ENCODE measurements around the gene SPACA4.
"Not testable (repeated sequence)": the region's sequence is repeated elsewhere in the genome, so short reads cannot be mapped to it uniquely, and the experiment has no call there.

Gene SPACA4, protein sequence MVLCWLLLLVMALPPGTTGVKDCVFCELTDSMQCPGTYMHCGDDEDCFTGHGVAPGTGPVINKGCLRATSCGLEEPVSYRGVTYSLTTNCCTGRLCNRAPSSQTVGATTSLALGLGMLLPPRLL

GRCh38 chr19:48606463-48607358 lies at the start of gene SPACA4:
SPACA4 (plus strand) TSS chr19:48606742; CDS start chr19:48606979, 237 bp downstream.
- no peak for DNase-seq (ENCODE audit: low spot score)

- no peak for DNase-seq (ENCODE audit: low spot score)
These were observed 49.7 kb upstream of the SPACA4 start for GRCh38 chr19:48556825-48557224.

GRCh38 chr19:48558018-48558684 lies 48.4 kb upstream of the SPACA4 start:
- peak; percentile 92 for DNase-seq (ENCODE audit: low spot score)

GRCh38 chr19:48560095-48560530 lies 46.4 kb upstream of the SPACA4 start:
- DNase-seq (ENCODE audit: low spot score) = no peak

GRCh38 chr19:48561412-48561811 lies 45.1 kb upstream of the SPACA4 start:
- no peak for DNase-seq (ENCODE audit: low spot score)

- peak; percentile 54 for DNase-seq (ENCODE audit: low spot score)
These were observed 41.5 kb upstream of the SPACA4 start for GRCh38 chr19:48565090-48565489.

- DNase-seq (ENCODE audit: low spot score) = peak; percentile 94
These were observed 38.1 kb upstream of the SPACA4 start for GRCh38 chr19:48568345-48568886.

- no peak for DNase-seq (ENCODE audit: low spot score)
These were observed 36.7 kb upstream of the SPACA4 start for GRCh38 chr19:48569814-48570213.

GRCh38 chr19:48571378-48572162 lies 35.0 kb upstream of the SPACA4 start:
- no peak for DNase-seq (ENCODE audit: low spot score)

DNA sequence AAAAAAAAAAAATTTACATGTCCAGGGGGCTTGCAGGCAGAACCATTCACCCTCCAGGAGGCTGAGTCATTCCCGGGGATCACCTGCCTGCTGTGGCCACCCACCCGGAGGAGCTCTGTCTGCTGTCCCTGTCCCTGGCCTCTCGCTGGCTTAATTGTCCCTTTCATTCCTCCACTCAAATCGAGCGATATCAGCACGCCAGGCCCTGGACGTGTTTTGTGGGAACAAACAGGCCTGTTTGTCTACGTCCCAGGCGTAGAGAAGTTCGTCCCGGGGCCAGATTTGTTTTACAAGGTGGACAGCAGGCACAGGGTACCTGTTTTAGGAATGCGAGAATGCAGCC lies 33.4 kb upstream of the SPACA4 start:
- peak; percentile 34 for DNase-seq (ENCODE audit: low spot score)

GRCh38 chr19:48575931-48576622 lies 30.5 kb upstream of the SPACA4 start:
- no peak for DNase-seq (ENCODE audit: low spot score)

- not testable (repeated sequence) for DNase-seq (ENCODE audit: low spot score)
These were observed 28.6 kb upstream of the SPACA4 start for GRCh38 chr19:48577908-48578307.

DNA sequence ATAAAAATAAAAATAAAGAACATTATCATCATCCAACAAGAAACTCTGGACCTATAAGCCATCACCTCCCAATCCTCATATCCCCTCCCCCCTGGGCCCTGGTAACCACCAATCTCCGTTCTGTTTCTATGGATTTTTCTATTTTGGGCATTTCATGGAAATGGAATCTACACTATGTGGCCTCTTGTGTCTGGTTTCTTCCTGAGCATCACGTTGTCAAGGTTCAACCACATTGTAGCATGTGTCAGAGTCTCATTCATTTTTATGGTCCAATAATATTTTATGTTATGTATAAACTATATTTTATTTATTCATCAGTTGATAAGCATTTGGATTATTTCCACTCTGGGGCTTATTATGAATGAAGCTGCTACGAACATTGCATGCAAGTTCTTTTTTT lies 27.7 kb upstream of the SPACA4 start:
- DNase-seq (ENCODE audit: low spot score) = no peak

DNA sequence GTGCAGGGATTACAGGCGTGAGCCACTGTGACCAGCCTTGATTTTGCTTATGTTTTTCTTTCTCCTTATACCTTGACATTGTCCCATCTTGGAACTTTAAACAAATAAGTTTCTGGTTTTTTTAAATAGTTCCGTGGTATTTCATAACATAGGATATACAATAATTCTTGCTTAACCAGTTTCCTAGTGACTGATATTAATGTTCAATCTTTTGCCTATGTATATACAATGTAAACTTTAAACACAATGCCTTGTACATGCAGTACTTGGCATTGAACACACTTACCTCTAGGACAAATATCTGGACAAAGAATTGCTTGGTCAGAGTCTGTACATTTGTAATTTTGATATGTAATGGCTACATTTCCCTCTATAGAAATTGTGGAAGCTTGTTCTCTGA lies 24.4 kb upstream of the SPACA4 start:
- DNase-seq (ENCODE audit: low spot score) = no peak

DNA sequence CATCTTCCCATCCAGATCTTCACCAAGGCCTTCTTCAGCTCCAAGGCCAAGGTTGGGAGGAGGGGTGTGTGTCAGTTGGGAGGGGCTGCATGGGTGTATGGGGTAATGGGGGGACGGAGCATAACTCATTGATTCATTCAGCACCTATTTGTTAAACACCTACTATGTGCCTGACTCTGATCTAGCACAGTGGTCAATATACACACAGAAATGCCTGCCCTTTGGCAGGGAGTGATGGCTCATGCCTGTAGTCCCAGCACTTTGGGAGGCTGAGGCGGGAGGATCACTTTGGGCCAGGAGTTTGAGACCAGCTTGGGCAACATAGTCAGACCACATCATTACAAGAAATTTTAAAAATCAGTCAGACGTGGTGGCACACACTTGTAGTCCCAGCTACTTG lies 19.2 kb upstream of the SPACA4 start:
- DNase-seq (ENCODE audit: low spot score) = no peak

DNA sequence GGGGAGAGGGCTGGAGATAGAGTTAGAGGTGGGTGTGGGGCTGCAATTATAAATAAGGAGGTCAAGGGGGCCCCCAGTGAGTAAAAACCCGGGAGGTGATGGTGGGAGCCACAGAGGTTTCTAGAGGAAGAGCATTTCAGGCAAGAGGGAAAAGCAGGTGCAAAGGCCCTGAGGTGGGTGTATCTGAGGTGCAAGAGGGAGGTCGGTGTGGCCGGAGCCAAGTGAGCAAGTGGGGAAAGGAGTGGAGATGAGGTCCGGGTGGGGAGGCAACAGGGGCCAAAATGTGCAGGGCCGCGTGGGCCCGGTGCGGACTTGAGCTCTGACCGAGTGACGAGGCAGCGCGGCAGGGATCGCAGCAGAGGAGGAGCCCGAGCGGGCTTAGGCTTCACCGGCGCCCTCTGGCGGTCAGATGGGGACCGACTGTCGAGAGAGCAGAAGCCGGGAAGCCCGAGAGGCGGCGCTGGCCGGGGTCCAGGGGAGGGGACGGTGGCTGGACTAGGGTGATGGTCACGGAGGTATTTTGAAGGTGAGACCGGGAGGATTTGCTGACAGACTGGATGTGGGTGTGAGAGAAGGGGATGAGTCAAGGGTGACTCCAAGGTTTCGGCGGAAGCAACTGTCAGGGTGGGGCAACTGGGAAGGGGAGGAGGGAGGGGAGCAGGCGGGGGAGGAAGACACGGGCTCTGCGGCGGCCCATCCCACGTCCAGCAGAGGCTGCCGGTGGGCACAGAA lies 17.7 kb upstream of the SPACA4 start:
- DNase-seq (ENCODE audit: low spot score) = peak; percentile 98

GRCh38 chr19:48591021-48591420 lies 15.5 kb upstream of the SPACA4 start:
- DNase-seq (ENCODE audit: low spot score) = peak; percentile 23

GRCh38 chr19:48595171-48595570 lies 11.4 kb upstream of the SPACA4 start:
- DNase-seq (ENCODE audit: low spot score) = no peak

- no peak for DNase-seq (ENCODE audit: low spot score)
These were observed 10.7 kb upstream of the SPACA4 start for GRCh38 chr19:48595833-48596232.

GRCh38 chr19:48596237-48596636 lies 10.3 kb upstream of the SPACA4 start:
- no peak for DNase-seq (ENCODE audit: low spot score)
